Fibroblast of peridontal ligament (primary cell): Measurements from ENCODE around the gene HPD.
"Not testable (repeated sequence)": the region's sequence is repeated elsewhere in the genome, so short reads cannot be mapped to it uniquely, and the experiment has no call there.

Experiments used
- DNase-seq: peaks from one replicate; pipeline ENCODE4 v3.0.0-alpha.2; 2010; ENCODE audit errors: extremely low read depth

Gene HPD

GRCh38 chr12:121858662-121859572 is at the start of gene HPD:
Gene HPD (minus strand): TSS chr12:121858859. CDS start chr12:121858823, 36 bp downstream.
- DNase-seq, result peak; percentile 79

DNA sequence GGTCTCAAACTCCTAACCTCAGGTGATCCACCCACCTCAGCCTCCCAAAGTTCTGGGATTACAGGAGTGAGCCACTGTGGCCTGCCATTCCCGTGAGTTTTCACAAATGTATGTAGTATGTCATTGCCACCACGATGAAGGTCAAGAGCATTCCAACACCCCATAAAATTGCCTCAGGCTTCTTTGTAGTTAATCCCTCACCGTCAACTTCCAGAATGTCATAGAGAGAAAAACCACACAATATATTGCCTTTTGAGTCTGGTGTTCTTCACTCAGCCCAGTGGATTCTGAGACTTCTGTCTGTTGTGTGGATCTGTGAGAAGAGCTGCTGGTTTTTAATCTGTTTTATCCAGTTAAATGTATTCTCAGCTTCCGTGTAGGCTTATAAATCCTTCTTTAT is 47.1 kb upstream of the HPD start:
- DNase-seq, result no peak

DNA sequence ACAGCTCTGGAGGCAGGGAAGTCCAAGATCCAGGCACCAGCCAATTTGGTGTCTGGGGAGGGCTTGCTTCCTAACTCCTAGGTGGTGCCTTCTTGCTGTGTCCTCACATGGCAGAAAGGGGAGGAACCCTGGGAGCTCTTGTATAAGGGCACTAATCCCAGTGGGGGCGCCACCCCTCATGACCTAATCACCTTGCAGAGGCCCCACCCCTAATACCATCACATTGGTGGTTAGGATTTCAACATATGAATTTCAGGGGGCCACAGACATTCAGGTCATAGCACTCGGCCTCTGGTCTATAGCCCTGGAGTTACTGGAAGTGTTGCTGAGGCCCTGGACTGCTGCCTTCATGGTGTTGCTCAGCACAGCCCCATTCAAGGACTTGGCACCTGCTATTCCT is 44.5 kb upstream of the HPD start:
- no peak for DNase-seq

GRCh38 chr12:121899590-121899989 is 40.9 kb upstream of the HPD start:
- no peak for DNase-seq

GRCh38 chr12:121898287-121898686 is 39.6 kb upstream of the HPD start:
- no peak for DNase-seq

GRCh38 chr12:121894633-121895032 is 36.0 kb upstream of the HPD start:
- no peak for DNase-seq

GRCh38 chr12:121893961-121894460 is 35.4 kb upstream of the HPD start:
- DNase-seq, result peak; percentile 78

GRCh38 chr12:121892673-121893561 is 34.3 kb upstream of the HPD start:
- no peak for DNase-seq

- peak; percentile 48 for DNase-seq
Observed at GRCh38 chr12:121889661-121890060, 31.0 kb upstream of the HPD start.

DNA sequence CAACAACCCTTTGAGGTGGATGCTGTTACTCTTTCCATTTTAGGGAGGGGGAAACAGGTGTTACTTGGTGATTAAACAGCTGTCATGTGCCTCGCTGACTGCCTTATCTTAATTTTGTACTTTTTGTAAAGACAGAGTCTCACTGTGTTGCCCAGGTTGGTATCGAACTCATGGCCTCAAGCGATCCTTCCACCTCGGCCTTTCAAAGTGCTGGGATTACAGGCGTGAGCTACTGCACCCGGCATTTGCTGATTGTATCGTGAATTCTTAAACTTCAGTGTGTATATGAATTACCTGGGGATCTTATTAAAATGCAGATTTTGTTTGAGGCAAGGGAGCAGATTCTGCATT is 30.6 kb upstream of the HPD start:
- no peak for DNase-seq

- peak; percentile 98 for DNase-seq
Observed at GRCh38 chr12:121888478-121889273, 30.0 kb upstream of the HPD start, which contains the start of gene PSMD9. Gene PSMD9 (plus strand): TSS chr12:121888790. CDS start chr12:121888857, 67 bp downstream.

DNA sequence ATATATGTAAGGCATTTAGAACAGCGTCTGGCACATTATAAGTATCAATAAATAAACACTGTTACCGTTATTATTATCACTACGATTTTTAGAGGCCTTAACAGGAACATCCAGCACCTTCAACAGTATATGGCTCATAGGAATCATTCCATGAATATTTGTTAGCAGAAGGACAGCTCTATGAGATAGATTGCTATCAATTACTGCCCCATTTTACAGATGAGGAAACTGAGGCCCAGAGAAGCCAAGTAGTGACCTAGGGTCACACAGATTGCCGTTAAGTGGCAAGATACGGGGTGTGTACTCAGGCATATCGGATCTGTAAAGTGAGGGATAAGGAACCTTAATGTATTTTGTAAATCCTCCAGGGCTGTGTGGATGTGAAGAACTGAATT is 29.4 kb upstream of the HPD start:
- DNase-seq, result no peak

GRCh38 chr12:121885129-121885528 is 26.5 kb upstream of the HPD start:
- DNase-seq, result not testable (repeated sequence)

DNA sequence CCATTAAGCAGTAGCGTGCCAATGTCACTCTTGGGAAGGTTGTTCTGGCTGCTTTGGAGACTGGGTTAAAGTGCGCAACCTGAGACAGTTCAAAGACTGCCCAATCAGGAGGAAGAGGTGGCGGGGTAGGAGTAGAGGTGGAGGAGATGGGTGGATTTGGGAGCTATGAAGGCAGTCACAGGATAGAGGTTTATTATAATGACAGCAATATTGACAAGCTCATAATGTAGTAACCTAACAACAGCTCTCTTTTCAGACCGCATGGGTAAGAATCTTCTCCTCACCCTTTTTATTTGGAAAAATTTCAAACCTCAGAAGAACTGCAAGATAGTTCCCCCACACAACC is 24.6 kb upstream of the HPD start:
- DNase-seq, result no peak

DNA sequence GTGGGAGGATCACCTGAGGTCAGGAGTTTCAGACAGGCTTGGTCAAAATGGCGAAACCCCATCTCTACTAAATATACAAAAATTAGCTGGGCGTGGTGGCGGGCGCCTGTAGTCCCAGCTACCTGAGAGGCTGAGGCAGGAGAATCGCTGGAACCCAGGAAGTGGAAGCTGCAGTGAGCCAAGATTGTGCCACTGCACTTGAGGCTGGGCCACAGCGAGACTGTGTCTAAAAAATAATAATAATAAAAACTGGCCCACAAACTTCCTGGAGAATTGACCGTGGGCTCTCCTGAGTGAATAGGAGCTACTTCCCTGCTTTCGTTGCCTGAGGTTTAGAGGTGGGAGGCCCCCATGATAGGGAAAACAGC is 17.4 kb upstream of the HPD start:
- not testable (repeated sequence) for DNase-seq

DNA sequence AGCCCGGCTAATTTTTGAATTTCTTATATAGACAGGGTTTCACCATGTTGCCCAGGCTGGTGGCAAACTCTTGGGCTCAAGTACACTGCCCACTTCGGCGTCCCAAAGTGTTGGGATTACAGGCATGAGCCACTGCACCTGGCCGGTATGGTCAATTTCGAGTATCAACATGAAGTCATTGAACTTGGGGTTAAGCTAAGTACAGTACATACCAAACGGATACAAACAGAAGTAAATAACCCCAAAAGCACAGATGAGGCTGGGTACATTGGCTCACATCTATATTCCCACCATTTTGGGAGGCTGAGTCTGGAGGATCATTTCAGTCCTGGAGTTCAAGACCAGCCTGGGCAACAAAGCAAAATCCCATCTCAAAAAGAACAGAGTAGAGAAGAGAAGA is 16.9 kb upstream of the HPD start:
- no peak for DNase-seq

GRCh38 chr12:121874071-121874470 is 15.4 kb upstream of the HPD start:
- no peak for DNase-seq

GRCh38 chr12:121873216-121873569 is 14.5 kb upstream of the HPD start:
- DNase-seq, result no peak

- peak; percentile 96 for DNase-seq
Observed at GRCh38 chr12:121872546-121873215, 14.0 kb upstream of the HPD start.

DNA sequence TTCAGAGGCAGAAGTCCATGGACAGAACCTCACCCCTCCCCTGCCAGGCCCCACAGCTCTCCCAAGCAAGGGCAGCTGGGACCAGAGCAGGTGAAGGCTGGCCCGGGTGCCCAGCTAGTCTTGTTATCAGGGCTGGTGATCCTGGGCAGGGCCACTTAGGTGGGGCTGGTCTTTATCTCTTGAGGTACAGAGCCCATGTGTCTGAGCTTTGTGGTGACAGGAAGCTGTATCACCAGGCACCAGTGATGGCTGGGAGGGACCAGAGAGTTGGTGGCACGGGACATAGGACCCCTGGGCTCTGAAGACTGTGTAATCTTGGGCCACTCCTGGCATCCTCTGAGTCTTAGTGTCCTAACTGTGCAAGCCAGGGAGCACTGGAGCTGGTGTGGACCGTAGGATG is 12.8 kb upstream of the HPD start:
- DNase-seq, result no peak

- DNase-seq, result not testable (repeated sequence)
Observed at GRCh38 chr12:121869229-121869628, 10.6 kb upstream of the HPD start.
